M059J (cell line): ENCODE results near the gene ABCC8. TPM values are rescaled to one million over a fixed set of nuclear protein-coding genes. Genes with fewer than 3 reads are reported as not detected.

Experiments used
- DNase-seq: peaks from one replicate; pipeline ENCODE4 v3.0.0-alpha.2; 2012; ENCODE audit warnings: low read depth
- total RNA-seq: library from RNA; depleted of rRNA; stranded (reverse); fragments of >200 nt; shearing (Covaris generic); gene quantifications from 2 replicates; pipeline ENCODE4 v1.2.3, GENCODE V29; 2014; rRNA removed

Gene ABCC8
- not detected in 2 replicates for total RNA-seq

DNA sequence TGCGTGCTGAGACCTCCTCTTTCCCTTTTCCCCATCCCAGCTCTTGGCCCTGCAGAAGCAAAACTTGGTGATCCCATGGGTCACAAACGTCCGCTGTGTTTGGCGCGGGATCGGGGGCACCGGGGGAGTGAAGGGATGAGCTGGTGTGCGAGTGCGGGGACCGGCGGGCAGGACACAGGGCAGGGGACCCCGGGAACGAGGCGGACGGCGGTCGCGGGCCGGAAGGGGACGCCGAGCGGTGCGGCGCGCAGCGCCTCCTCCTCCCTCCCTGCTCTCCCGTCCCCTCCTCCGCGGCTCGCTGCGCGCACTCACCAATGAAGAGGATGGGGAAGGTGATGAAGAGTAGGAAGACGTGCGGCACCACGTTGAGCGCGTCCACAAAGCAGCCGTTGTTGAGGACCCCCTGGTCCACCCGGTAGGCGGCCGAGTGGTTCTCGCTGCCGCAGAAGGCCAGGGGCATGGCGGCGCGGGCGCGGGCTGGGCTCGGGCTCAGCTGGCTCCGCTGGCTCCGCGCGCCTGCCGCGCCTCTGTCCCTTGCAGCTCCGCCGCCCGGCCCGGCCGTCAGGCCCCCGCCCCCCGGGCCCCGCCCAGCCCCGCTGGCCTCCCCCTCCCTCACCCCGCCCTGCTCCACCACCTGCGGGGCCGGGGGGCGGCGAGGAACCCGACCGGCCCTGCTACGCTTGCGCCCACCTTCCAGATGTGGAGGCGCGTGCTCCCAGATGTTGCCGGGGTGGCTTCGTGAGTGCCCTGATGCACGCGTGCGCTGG lies at the start of gene ABCC8:
TSS of gene ABCC8 (minus strand) at position 529 of the 767 bp plus-strand sequence. CDS start at position 460, 69 bp downstream.
- DNase-seq, result no peak

DNA sequence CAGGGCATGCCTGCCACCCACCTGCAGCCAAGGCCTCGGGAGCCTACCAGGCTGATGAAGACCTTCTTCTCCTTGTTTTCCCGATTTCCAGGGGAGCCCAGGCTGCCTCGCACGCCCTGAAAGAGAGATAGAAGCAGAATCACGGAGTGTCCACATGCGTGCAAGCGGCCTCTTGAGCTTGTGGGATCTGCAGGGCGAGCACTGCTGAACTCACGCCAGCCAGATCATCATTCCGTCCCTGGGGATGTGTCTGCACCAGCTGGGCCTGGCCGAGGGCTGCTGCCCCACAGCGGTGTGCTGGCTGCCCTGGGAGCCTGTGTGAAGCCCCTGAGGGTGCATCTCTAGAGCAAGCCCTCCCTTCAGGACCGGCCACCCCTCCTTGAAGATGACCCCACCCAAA lies 49.7 kb upstream of the ABCC8 start:
- no peak for DNase-seq

GRCh38 chr11:17525570-17525969 lies 48.9 kb upstream of the ABCC8 start:
- no peak for DNase-seq

DNA sequence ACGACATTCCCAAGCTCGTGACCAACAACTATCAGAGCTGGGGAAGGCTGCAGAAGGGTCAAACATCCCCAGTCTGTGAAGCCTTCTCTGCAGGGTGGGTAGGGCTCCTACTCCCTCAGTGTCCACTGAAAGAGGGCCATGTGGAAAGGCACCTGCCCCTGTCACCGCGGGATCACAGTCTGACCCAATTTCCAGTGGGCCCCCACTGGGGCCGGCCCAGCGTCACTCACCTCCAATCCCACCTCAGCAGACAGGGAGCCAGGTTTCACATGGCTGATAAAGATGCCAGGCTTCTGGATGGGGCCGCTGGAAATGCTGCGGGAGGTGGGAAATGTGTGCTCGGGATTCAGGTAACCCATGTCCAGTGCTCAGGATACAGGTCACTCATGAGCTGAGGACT lies 47.6 kb upstream of the ABCC8 start:
- DNase-seq, result no peak

- DNase-seq, result no peak
These were observed 46.0 kb upstream of the ABCC8 start for GRCh38 chr11:17522655-17523054.

- no peak for DNase-seq
These were observed 44.7 kb upstream of the ABCC8 start for GRCh38 chr11:17521106-17521900.

DNA sequence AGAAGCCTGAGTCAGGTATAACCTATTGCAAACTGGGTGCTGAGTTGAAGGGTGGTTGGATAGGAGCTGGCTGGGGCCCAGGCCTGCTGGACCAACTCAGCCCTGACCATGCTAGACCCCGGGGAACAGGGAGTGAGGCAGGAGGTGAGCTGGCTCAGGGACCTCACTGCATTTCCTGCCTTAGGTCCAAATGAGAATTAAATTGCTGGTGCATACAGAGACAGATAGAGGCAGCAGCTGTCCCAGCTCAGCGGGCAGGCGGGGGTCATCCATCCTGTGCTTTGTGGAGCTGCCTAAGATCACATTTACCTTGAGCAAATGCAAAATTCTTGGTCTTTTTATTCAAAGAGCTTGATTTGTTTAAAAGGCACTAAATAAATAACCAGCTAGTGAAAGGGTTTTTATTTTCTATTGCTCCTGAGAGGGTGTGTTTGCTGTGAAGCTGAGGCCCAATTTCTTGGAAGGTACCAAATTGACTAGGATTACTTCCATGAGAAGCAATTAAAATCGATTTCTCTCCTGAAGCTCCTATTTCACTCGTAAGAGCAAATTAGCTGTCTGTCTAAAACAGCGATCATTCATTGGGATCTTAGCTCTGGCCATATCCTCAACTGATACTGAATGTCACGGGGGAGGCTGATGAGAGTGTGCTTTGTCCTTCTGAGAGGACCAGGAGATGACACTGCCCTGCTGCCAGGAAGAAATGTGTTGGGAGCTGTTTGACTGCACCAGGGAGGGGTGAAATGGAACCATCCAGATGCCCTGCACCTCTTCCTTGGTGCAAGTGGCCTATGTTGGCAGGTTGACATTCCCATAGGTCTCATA lies 42.6 kb upstream of the ABCC8 start:
- DNase-seq, result no peak

- DNase-seq, result no peak
These were observed 41.7 kb upstream of the ABCC8 start for GRCh38 chr11:17518366-17518765.

DNA sequence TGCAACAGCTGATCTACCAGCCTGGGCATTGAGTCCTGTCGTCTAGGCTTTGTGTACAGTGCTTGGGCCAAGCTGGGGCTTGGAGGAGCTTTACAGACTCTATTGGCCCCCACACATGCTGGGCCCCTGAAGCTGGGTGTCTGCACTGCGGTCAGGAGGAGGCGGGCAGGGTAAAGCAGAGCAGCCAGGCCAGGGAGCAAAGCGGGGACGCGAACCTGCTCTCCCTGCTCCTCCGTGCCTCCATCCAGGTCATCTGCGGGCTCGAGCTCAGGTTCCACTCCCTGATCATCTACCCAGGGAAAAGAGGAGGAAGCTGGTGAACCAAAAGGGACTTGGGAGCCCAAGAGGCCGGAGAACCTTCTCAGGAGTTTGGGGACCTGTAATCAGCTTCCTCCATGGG lies 40.5 kb upstream of the ABCC8 start:
- DNase-seq, result no peak

DNA sequence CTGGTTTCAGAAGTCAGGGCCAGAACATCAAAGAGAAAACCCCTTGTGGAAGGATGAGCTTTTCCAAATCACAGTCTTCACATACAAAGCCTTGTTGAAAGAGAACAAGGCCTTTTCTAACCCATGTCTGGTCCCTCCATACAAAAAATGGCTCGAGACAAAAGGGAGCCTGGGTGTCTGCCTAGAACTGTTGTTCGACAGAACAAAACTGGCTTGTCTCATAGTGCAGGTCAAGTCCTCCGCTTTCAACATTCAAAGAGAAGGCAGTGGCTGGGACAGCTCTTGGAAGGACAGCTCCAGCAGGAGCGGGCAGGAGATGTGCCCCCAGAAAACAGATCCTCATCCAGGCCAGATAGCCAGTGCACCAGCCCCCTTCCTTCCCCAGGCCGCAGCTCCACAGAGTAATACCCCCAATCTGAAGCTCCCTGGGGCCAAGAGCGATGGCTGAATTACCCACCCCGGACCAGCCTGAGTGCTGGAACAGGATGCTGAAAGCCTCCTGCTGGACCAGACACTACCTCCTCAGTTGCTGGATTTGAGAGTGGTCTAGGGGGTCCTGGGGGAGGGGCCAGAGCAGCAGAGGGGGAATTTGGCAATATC lies 40.0 kb upstream of the ABCC8 start:
- no peak for DNase-seq

DNA sequence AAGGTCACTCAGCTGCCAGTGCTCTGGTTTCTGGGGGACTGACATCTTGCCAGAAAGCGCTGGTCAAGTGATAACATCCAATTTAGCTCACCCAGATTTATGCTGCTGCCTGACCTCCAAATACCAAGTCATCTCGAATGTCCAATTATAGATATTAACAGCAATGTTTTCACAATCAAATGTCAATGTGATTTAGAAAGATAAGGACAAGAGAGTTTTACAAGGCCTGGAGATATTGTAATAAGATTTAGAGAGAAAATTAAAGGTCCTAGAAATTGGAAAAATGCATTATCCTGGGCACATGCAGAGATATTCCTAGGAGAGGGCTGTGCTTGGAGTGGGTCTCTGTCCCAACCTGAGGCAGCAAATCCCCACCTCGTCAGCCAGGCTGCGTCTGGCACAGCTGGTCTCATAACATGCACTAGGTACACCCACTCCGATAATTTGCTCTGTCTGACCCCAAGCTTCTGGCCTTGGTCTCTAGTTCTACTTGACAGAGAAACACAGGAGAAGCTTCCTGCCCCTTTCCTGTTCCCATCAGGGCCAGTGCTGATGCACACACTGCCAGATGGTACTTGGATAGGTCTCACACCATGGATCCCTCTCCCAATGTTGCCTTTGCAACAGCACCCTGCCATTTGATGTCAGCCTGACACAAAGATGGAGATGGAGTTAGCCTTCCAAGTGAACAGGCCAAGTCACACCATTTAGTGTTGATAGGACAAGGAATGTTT lies 39.0 kb upstream of the ABCC8 start:
- no peak for DNase-seq

DNA sequence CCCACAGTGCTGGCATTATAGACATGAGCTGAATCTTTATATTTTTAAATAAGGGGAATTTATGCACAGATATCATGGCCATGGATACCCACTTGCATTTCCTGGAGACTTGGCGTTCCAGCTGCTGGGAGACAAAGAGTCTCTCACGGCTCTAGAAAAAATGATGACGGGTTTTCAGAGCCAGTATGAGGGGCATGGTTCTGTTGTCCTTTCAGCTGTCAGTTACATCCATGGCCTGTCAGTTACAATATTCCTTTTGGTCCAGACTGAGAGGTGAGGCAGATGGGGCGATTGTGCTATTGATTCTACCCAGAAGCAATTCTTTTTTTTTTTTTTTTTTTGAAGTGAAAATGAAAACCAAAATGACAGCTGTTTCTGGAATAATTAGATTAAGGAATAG lies 37.8 kb upstream of the ABCC8 start:
- no peak for DNase-seq

DNA sequence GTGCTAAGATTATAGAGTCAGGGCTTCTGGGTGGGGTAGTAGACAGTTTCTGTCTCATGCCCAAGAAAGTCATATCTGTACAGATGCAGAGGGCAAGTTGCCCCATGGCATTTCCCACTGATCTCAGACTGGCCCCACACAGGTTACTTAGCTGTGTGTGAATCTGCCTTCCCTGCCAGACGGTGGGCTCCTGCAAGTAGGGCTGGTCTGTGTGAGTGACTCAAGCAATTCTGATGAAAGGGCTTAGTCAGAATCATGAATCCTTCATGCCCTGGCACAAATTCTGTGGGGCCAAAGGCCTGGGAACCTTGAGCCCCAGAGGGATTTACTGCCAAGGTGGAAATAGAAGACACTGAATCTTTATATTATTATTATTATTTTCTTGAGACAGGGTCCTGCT lies 37.2 kb upstream of the ABCC8 start:
- peak; percentile 12 for DNase-seq

- DNase-seq, result no peak
These were observed 35.5 kb upstream of the ABCC8 start for GRCh38 chr11:17512101-17512500.

DNA sequence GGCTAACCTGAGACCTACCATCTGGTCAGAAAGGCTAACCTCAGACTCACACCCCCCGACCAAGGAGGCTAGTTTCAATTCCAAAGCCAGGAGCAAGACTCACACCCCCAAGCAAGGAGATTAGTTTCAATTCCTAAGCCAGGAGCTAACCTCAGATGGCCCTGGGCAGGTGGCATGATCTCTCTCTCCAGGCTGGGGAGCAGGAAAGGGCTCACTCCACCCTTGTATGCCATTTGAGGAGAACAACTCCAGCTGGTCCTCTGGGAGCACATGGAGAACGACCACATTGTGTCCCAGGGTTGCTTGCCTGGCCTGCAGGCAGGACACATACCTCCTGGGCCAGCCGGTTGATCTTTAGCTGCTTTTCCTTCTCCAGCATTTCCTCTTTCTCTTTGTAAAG lies 34.9 kb upstream of the ABCC8 start:
- no peak for DNase-seq

DNA sequence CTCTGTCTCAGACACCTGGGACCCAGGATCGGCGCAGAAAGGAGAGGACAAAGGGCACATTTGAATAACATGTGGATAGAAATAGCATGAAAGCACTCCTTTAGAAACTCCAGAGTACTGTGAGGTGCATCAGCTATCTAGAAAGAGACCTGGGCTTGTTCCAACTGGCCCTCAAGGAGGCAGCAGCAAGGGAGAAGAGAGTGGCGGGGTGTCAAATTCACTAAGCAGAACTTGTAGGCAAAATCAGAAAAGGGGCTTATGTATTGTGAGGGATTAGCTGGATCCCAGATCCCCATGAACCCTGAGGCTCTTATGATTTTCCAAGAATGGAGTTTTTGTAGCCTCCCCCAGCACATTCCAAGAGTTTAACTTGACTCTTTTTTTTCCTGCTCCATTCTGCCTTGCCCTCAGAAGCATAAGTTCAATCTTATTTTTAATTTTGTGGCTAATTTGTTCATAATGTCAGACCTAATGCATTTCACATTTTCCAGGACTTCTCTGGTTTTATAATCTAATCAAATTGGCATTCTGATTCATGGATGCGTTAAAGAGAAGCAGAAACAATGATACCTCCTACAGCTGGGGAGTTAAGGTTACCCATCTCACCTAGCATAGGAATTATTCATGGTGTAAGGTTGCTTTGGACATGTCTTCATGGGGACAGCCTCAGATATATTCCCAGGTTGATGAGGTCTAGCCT lies 34.0 kb upstream of the ABCC8 start:
- DNase-seq, result no peak

DNA sequence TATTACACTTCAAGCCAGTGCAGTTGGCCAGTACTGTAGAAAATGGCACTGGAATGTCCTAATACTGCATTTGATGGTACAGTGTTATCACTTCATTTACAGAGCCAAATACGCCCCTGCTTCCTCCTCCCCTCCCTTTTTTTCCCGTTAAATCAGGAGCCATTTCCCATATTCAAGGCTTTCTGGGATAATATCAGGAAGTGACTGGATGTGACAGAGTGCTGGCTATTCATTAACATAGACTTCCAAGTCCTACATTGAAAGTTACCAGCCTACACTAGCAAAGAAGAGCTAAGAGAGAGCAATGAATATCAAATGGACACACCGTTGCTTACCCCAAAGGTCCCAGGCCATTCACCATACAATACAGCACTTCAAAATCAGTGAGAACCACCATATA lies 32.1 kb upstream of the ABCC8 start:
- DNase-seq, result no peak

- peak; percentile 37 for DNase-seq
These were observed 31.7 kb upstream of the ABCC8 start for GRCh38 chr11:17508306-17508705.

GRCh38 chr11:17507773-17508172 lies 31.1 kb upstream of the ABCC8 start:
- DNase-seq, result no peak

DNA sequence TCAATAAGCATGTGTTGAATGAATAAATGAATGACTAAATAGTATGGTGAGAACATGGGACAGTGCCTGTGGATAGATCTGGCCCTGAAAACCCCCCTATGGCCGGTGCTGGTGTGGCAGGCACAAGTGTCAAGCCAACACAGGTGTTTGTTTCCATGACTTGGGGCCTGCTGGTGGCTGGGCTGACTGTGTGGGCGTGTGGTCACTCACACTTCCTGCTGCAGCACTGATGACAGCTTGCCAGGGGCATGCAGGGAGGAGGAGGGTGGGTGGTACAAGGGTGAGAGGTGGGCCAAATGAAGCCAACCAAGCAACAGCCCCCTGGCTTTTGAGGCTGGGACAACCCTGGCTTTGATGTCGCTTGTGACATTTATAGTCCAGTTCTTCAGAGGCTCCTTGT lies 30.3 kb upstream of the ABCC8 start:
- no peak for DNase-seq

- no peak for DNase-seq
These were observed 29.7 kb upstream of the ABCC8 start for GRCh38 chr11:17506314-17506713.
